ENCODE measurements around the gene ZRANB3. TPM values are rescaled to one million over a fixed set of nuclear protein-coding genes. Genes with fewer than 3 reads are reported as not detected.
"Not testable (repeated sequence)": the region's sequence is repeated elsewhere in the genome, so short reads cannot be mapped to it uniquely, and the experiment has no call there.

ZRANB3 gene
- total RNA-seq, 1 experiment from 2014 or later: 12.6 TPM

- H3K4me3 ChIP-seq (ENCODE audit: low read length): no peak overlapping the region
- no peaks in the 10 kb centered on the region for H3K9me2 ChIP-seq (replicated peaks; ENCODE audit: insufficient read depth, low read length)
- no peaks in the 10 kb centered on the region for H3K4me1 ChIP-seq (ENCODE audit: low read length)
- no peak overlapping the region for H2AFZ ChIP-seq (ENCODE audit: low read length)
- H4K20me1 ChIP-seq (ENCODE audit: insufficient read depth, low read depth, low read length): no peaks in the 10 kb centered on the region
- H3K79me2 ChIP-seq (ENCODE audit: low read length): peaks cover 100% of the 10 kb centered on the region
- H3K4me2 ChIP-seq (ENCODE audit: low read depth, low read length, poor library complexity, severe bottlenecking): no peak overlapping the region
- no peaks in the 10 kb centered on the region for H3K27me3 ChIP-seq (ENCODE audit: low read length)
- DNase-seq: no peak
- H3K36me3 ChIP-seq (ENCODE audit: insufficient read depth, low read length): 0 out of 2 replicates have a peak, but pooled peaks cover 3% of the 10 kb centered on the region
- no peak overlapping the region for H3K9ac ChIP-seq (ENCODE audit: low read length)
- no peak overlapping the region for H3K27ac ChIP-seq (ENCODE audit: low read length)
- H3K9me3 ChIP-seq (ENCODE audit: low read length): no peaks in the 10 kb centered on the region
These were observed 20.3 kb upstream of the ZRANB3 start for GRCh38 chr2:135551356-135551755.

GRCh38 chr2:135547311-135547710 is 16.3 kb upstream of the ZRANB3 start:
- Histone ChIP-seq H3K4me1 (ENCODE audit: low read length) (no peaks in the 10 kb centered on the region), H3K79me2 (ENCODE audit: low read length) (peaks cover 100% of the 10 kb centered on the region), H3K4me3 (ENCODE audit: low read length) (no peak overlapping the region), H3K9me2 (replicated peaks; ENCODE audit: insufficient read depth, low read length) (no peaks in the 10 kb centered on the region), H3K9ac (ENCODE audit: low read length) (no peak overlapping the region), H2AFZ (ENCODE audit: low read length) (no peak overlapping the region), H4K20me1 (ENCODE audit: insufficient read depth, low read depth, low read length) (no peaks in the 10 kb centered on the region), H3K36me3 (ENCODE audit: insufficient read depth, low read length) (peaks cover 11% of the 10 kb centered on the region), H3K27ac (ENCODE audit: low read length) (no peak overlapping the region), H3K4me2 (ENCODE audit: low read depth, low read length, poor library complexity, severe bottlenecking) (no peak overlapping the region), H3K9me3 (ENCODE audit: low read length) (no peaks in the 10 kb centered on the region), H3K27me3 (ENCODE audit: low read length) (no peaks in the 10 kb centered on the region)
- DNase-seq: no peak

GRCh38 chr2:135546436-135546835 is 15.4 kb upstream of the ZRANB3 start:
- Histone ChIP-seq H3K4me2 (ENCODE audit: low read depth, low read length, poor library complexity, severe bottlenecking) (no peak overlapping the region), H3K27me3 (ENCODE audit: low read length) (no peaks in the 10 kb centered on the region), H3K27ac (ENCODE audit: low read length) (no peak overlapping the region), H3K4me3 (ENCODE audit: low read length) (no peak overlapping the region), H3K9me3 (ENCODE audit: low read length) (no peaks in the 10 kb centered on the region), H3K4me1 (ENCODE audit: low read length) (no peaks in the 10 kb centered on the region), H2AFZ (ENCODE audit: low read length) (no peak overlapping the region), H3K36me3 (ENCODE audit: insufficient read depth, low read length) (peaks cover 17% of the 10 kb centered on the region), H3K9ac (ENCODE audit: low read length) (no peak overlapping the region), H4K20me1 (ENCODE audit: insufficient read depth, low read depth, low read length) (no peaks in the 10 kb centered on the region), H3K79me2 (ENCODE audit: low read length) (peaks cover 100% of the 10 kb centered on the region), H3K9me2 (replicated peaks; ENCODE audit: insufficient read depth, low read length) (no peaks in the 10 kb centered on the region)
- DNase-seq: no peak

GRCh38 chr2:135533545-135533944 is 2.5 kb upstream of the ZRANB3 start:
- Histone ChIP-seq H3K4me2 (ENCODE audit: low read depth, low read length, poor library complexity, severe bottlenecking) (peak overlapping the region; percentile 91), H3K4me3 (ENCODE audit: low read length) (peak overlapping the region; percentile 91; the same call in 1 of the 2 replicates)
- DNase-seq: not testable (repeated sequence)

GRCh38 chr2:135532581-135532980 is 1.6 kb upstream of the ZRANB3 start:
- Histone ChIP-seq H3K4me3 (ENCODE audit: low read length) (peak overlapping the region; percentile 91), H3K9me2 (replicated peaks; ENCODE audit: insufficient read depth, low read length) (no peaks in the 10 kb centered on the region), H3K4me2 (ENCODE audit: low read depth, low read length, poor library complexity, severe bottlenecking) (peak overlapping the region; percentile 91), H3K27ac (ENCODE audit: low read length) (peak overlapping the region; percentile 76), H2AFZ (ENCODE audit: low read length) (no peak overlapping the region), H3K9me3 (ENCODE audit: low read length) (no peaks in the 10 kb centered on the region), H3K9ac (ENCODE audit: low read length) (peak overlapping the region; percentile 94), H3K79me2 (ENCODE audit: low read length) (peaks cover 87% of the 10 kb centered on the region), H3K36me3 (ENCODE audit: insufficient read depth, low read length) (peaks cover 26% of the 10 kb centered on the region; the same call in 1 of the 2 replicates), H3K4me1 (ENCODE audit: low read length) (peaks cover 40% of the 10 kb centered on the region), H4K20me1 (ENCODE audit: insufficient read depth, low read depth, low read length) (0 out of 2 replicates have a peak, but pooled peaks cover 7% of the 10 kb centered on the region), H3K27me3 (ENCODE audit: low read length) (no peaks in the 10 kb centered on the region)
- no peak for DNase-seq

More at GRCh38 chr2:135533545-135533944, 2.5 kb upstream of the ZRANB3 start:
- Histone ChIP-seq H3K36me3 (ENCODE audit: insufficient read depth, low read length) (peaks cover 31% of the 10 kb centered on the region), H3K79me2 (ENCODE audit: low read length) (peaks cover 87% of the 10 kb centered on the region), H3K4me1 (ENCODE audit: low read length) (peaks cover 36% of the 10 kb centered on the region)
- not testable (repeated sequence) for H3K27me3 ChIP-seq (ENCODE audit: low read length); H2AFZ ChIP-seq (ENCODE audit: low read length); H4K20me1 ChIP-seq (ENCODE audit: insufficient read depth, low read depth, low read length); H3K9ac ChIP-seq (ENCODE audit: low read length); H3K9me2 ChIP-seq (replicated peaks; ENCODE audit: insufficient read depth, low read length); H3K27ac ChIP-seq (ENCODE audit: low read length); H3K9me3 ChIP-seq (ENCODE audit: low read length)

- Histone ChIP-seq H3K9me3 (ENCODE audit: low read length) (no peaks in the 10 kb centered on the region), H3K27me3 (ENCODE audit: low read length) (no peaks in the 10 kb centered on the region), H2AFZ (ENCODE audit: low read length) (peak within 1 kb of the TSS; percentile 75; the same call in 1 of the 2 replicates), H3K79me2 (ENCODE audit: low read length) (peaks cover 87% of the 10 kb centered on the region), H3K4me1 (ENCODE audit: low read length) (peaks cover 40% of the 10 kb centered on the region), H3K27ac (ENCODE audit: low read length) (peak within 1 kb of the TSS; percentile 90), H3K36me3 (ENCODE audit: insufficient read depth, low read length) (peaks cover 20% of the 10 kb centered on the region; the same call in 1 of the 2 replicates), H3K4me3 (ENCODE audit: low read length) (peak within 1 kb of the TSS; percentile 91), H3K4me2 (ENCODE audit: low read depth, low read length, poor library complexity, severe bottlenecking) (peak within 1 kb of the TSS; percentile 91), H3K9ac (ENCODE audit: low read length) (peak within 1 kb of the TSS; percentile 94), H4K20me1 (ENCODE audit: insufficient read depth, low read depth, low read length) (0 out of 2 replicates have a peak, but pooled peaks cover 3% of the 10 kb centered on the region), H3K9me2 (replicated peaks; ENCODE audit: insufficient read depth, low read length) (no peaks in the 10 kb centered on the region)
- DNase-seq: peak; percentile 100
These were observed 496 bp upstream of the ZRANB3 start, which contains the start of gene R3HDM1 for GRCh38 chr2:135531231-135532197. TSS of gene R3HDM1 (plus strand) at chr2:135531484. CDS start at chr2:135604846, 73,362 bp downstream.

- H3K9ac ChIP-seq (ENCODE audit: low read length): no peak overlapping the region
- no peaks in the 10 kb centered on the region for H3K9me3 ChIP-seq (ENCODE audit: low read length)
- H3K79me2 ChIP-seq (ENCODE audit: low read length): peaks cover 84% of the 10 kb centered on the region
- no peaks in the 10 kb centered on the region for H3K9me2 ChIP-seq (replicated peaks; ENCODE audit: insufficient read depth, low read length)
- H3K36me3 ChIP-seq (ENCODE audit: insufficient read depth, low read length): no peaks in the 10 kb centered on the region
- H3K4me3 ChIP-seq (ENCODE audit: low read length): no peak overlapping the region
- no peak for DNase-seq
- H3K4me1 ChIP-seq (ENCODE audit: low read length): peaks cover 23% of the 10 kb centered on the region
- no peaks in the 10 kb centered on the region for H3K27me3 ChIP-seq (ENCODE audit: low read length)
- H4K20me1 ChIP-seq (ENCODE audit: insufficient read depth, low read depth, low read length): 0 out of 2 replicates have a peak, but pooled peaks cover 3% of the 10 kb centered on the region
- H2AFZ ChIP-seq (ENCODE audit: low read length): no peak overlapping the region
- peak overlapping the region; percentile 74 for H3K4me2 ChIP-seq (ENCODE audit: low read depth, low read length, poor library complexity, severe bottlenecking)
- no peak overlapping the region for H3K27ac ChIP-seq (ENCODE audit: low read length)
These were observed 3.0 kb downstream of the ZRANB3 start for GRCh38 chr2:135528006-135528405.

- Histone ChIP-seq H3K4me2 (ENCODE audit: low read depth, low read length, poor library complexity, severe bottlenecking) (no peak overlapping the region), H3K27ac (ENCODE audit: low read length) (no peak overlapping the region), H3K9ac (ENCODE audit: low read length) (no peak overlapping the region), H2AFZ (ENCODE audit: low read length) (no peak overlapping the region), H4K20me1 (ENCODE audit: insufficient read depth, low read depth, low read length) (no peaks in the 10 kb centered on the region), H3K9me3 (ENCODE audit: low read length) (no peaks in the 10 kb centered on the region), H3K9me2 (replicated peaks; ENCODE audit: insufficient read depth, low read length) (no peaks in the 10 kb centered on the region), H3K36me3 (ENCODE audit: insufficient read depth, low read length) (no peaks in the 10 kb centered on the region), H3K79me2 (ENCODE audit: low read length) (peaks cover 88% of the 10 kb centered on the region), H3K4me1 (ENCODE audit: low read length) (peaks cover 18% of the 10 kb centered on the region), H3K27me3 (ENCODE audit: low read length) (no peaks in the 10 kb centered on the region), H3K4me3 (ENCODE audit: low read length) (no peak overlapping the region)
- no peak for DNase-seq
These were observed 5.2 kb downstream of the ZRANB3 start for GRCh38 chr2:135525786-135526185.
